Measurements from ENCODE around the gene AACS.
"Not testable (repeated sequence)": the region's sequence is repeated elsewhere in the genome, so short reads cannot be mapped to it uniquely, and the experiment has no call there.

Gene AACS

DNA sequence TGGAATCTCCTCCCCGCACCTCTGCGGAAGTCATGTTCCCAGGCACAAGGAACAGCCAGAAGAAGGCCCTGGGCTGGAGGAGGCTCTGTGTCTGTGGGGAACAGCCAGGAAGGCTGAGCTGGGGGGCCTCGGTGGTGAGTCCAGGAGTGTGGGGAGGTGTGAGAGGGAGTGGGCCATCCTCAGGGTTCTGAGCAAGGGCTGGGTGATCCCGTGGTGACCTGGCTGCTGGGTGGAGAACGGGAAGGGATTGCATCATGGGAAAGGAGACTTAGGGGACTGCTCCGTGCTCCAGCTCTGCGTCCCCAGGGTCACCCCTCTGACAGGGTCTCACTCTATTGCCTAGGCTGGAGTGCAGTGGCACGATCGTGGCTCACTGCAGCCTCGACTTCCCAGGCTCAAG lies 13.8 kb downstream of the AACS start:
- Histone ChIP-seq H3K27me3 (ENCODE audit: control insufficient read depth, insufficient read depth, low read length) (no peaks in the 10 kb centered on the region), H3K9me3 (replicated peaks; ENCODE audit: low read length) (no peaks in the 10 kb centered on the region), H3K4me1 (ENCODE audit: control insufficient read depth, insufficient read depth, low read length) (peaks cover 6% of the 10 kb centered on the region), H3K36me3 (ENCODE audit: insufficient read depth, low read length) (peaks cover 26% of the 10 kb centered on the region), H3K9ac (ENCODE audit: low read depth, low read length) (no peak overlapping the region), H3K4me3 (ENCODE audit: low read length) (no peak overlapping the region), H3K4me2 (ENCODE audit: low read length) (no peak overlapping the region)

DNA sequence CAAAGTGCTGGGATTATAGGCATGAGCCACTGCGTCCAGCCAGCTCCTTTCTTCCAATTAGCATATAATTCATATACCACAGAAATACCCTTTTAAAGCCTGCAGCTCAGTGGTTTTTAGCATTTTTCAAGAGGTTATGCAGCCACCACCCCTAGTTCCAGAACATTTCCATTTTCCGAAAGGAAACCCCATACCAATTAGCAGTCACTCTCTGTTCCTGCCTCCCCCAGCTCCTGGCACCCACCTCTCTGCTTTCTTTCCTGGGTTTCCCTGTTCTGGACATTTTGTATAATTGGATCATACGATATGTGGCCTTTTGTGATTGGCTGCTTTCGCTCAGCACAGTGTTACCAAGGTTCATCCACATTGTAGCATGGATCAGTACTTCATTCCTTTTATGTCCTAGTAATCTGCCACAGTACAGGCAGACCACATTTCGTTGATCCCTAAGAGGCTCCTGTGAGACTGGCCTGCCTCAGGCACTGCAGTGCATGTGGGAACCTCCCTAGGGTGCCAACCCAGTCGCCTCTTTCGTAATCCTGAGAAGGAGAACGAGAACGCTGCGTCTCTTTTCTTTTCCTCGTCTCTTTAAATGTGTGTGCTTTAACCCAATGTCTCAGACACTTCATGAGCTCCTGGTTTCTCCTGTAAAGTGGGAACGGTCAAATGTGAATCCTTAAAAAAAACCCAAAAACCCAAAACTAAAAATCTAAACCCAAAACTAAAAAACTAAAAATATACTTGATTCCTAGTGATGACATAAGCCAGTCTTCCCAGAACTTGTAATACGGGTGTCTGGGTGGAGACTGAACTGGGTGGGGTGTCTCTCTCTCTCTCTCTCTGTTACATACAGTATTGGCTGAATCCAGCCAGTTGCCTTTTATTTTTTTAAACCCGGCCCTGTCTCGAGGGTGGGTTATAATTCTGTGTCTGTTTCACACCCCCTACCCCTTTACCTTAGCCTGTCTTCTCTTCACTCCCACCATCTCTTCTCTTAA lies 14.7 kb downstream of the AACS start:
- no peaks in the 10 kb centered on the region for H3K27me3 ChIP-seq (ENCODE audit: control insufficient read depth, insufficient read depth, low read length)
- H3K9me3 ChIP-seq (replicated peaks; ENCODE audit: low read length) = no peaks in the 10 kb centered on the region
- H3K36me3 ChIP-seq (ENCODE audit: insufficient read depth, low read length) = peaks cover 34% of the 10 kb centered on the region
- H3K4me3 ChIP-seq (ENCODE audit: low read length) = no peak overlapping the region
- peaks cover 6% of the 10 kb centered on the region for H3K4me1 ChIP-seq (ENCODE audit: control insufficient read depth, insufficient read depth, low read length)
- no peak overlapping the region for H3K9ac ChIP-seq (ENCODE audit: low read depth, low read length)
- H3K4me2 ChIP-seq (ENCODE audit: low read length) = peak overlapping the region; percentile 24

DNA sequence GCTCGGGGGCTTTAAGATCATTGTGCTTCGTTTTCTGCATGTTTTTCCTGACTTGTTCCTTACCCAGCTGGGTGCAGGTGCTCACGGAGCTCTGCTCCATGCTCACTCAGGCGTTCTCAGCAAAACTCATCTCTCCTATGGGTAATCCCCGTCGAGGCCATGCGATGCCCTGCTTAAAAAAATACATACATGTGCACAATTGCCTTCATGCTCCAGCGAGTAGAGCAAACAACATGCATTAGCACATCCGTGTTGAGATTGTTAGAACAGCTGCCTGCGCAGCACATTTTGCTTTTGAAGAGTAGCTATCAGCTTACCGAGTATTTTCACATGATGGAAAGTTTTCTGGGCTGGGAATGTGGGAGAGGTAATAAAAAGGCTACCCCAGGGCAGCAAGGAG lies 16.2 kb downstream of the AACS start:
- Histone ChIP-seq H3K9me3 (replicated peaks; ENCODE audit: low read length) (no peaks in the 10 kb centered on the region), H3K4me1 (ENCODE audit: control insufficient read depth, insufficient read depth, low read length) (peaks cover 6% of the 10 kb centered on the region), H3K4me3 (ENCODE audit: low read length) (no peak overlapping the region), H3K9ac (ENCODE audit: low read depth, low read length) (no peak overlapping the region), H3K36me3 (ENCODE audit: insufficient read depth, low read length) (peaks cover 41% of the 10 kb centered on the region), H3K4me2 (ENCODE audit: low read length) (no peak overlapping the region), H3K27me3 (ENCODE audit: control insufficient read depth, insufficient read depth, low read length) (no peaks in the 10 kb centered on the region)

DNA sequence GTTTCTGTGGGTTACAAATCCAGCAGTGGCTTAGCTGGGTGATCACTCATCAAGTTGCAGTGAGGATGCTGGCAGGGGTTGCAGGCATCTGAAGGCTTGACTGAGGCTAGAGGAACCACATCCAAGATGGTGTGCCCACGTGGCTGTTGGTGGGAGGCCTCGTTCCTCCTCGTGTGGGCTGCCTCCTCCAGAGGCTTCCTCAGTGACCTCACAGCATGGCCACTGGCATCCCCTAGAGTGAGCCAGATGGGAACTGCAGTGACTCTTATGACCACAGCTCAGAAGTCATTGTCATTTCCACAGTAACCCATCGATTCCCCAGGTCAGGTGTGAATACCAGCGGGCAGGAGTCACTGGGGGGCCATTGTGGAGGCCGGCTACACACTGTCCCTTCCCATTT lies 17.8 kb downstream of the AACS start:
- Histone ChIP-seq H3K4me3 (ENCODE audit: low read length) (no peak overlapping the region), H3K9me3 (replicated peaks; ENCODE audit: low read length) (no peaks in the 10 kb centered on the region), H3K27me3 (ENCODE audit: control insufficient read depth, insufficient read depth, low read length) (no peaks in the 10 kb centered on the region), H3K36me3 (ENCODE audit: insufficient read depth, low read length) (peaks cover 43% of the 10 kb centered on the region), H3K9ac (ENCODE audit: low read depth, low read length) (no peak overlapping the region), H3K4me1 (ENCODE audit: control insufficient read depth, insufficient read depth, low read length) (peaks cover 6% of the 10 kb centered on the region), H3K4me2 (ENCODE audit: low read length) (no peak overlapping the region)

DNA sequence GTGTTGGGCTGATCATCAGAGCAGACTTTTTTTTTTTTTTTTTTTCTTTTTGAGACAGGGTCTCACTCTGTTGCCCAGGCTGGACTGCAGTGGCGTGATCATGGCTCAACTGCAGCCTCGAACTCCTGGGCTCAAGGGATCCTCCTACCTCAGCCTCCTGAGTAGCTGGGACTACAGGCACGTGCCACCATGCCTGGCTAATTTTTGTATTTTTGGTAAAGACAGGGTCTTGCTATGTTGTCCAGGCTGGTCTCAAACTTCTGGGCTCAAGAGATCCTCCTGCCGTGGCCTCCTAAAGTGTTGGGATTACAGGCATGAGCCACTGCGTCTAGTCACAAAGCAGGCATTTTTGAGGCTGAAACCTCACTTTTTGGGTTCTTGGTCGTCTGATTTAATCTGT lies 23.0 kb downstream of the AACS start:
- H3K4me3 ChIP-seq (ENCODE audit: low read length); H3K4me1 ChIP-seq (ENCODE audit: control insufficient read depth, insufficient read depth, low read length); H3K4me2 ChIP-seq (ENCODE audit: low read length); H3K9me3 ChIP-seq (replicated peaks; ENCODE audit: low read length); H3K27me3 ChIP-seq (ENCODE audit: control insufficient read depth, insufficient read depth, low read length); H3K9ac ChIP-seq (ENCODE audit: low read depth, low read length): not testable (repeated sequence)
- peaks cover 59% of the 10 kb centered on the region for H3K36me3 ChIP-seq (ENCODE audit: insufficient read depth, low read length)

DNA sequence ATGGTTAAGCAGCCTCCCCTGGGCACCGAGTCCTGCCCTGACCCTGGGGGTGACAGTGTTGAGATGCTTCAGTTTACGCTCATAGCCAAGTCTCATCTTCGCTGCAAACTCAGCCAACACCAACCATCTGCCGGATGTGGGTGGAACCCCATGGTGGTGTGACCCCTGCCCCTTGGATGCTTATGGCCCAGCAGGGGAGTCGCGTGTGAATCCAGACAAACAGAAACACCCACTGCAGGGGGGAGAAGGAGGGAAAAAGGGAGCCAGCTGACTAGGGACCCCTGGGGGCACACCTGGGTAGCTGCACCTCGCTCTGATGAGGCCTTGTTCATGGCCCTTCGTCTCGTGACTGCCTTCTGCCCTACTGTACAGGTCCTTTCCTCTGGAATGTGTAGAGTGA lies 23.8 kb downstream of the AACS start:
- peaks cover 14% of the 10 kb centered on the region for H3K4me1 ChIP-seq (ENCODE audit: control insufficient read depth, insufficient read depth, low read length)
- H3K36me3 ChIP-seq (ENCODE audit: insufficient read depth, low read length) = peaks cover 58% of the 10 kb centered on the region
- no peaks in the 10 kb centered on the region for H3K9me3 ChIP-seq (replicated peaks; ENCODE audit: low read length)
- no peaks in the 10 kb centered on the region for H3K27me3 ChIP-seq (ENCODE audit: control insufficient read depth, insufficient read depth, low read length)
- H3K4me2 ChIP-seq (ENCODE audit: low read length) = no peak overlapping the region
- H3K4me3 ChIP-seq (ENCODE audit: low read length) = no peak overlapping the region
- no peak overlapping the region for H3K9ac ChIP-seq (ENCODE audit: low read depth, low read length)

DNA sequence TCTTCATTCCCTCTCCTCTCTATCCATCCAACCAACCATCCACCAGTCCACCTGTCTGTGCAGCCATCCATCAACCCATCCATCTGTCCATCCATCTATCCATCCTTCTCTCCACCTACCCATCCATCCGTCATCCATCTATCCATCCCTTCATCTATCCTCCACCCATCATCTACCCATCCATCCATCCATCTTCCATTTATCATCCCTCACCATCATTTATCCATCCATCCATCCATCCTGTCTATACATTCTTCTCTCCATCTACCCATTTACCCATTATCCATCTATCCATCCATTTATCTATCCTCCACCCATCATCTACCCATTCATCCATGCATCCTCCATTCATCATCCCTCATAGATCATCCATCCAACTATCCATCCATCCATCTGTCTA lies 24.4 kb downstream of the AACS start:
- Histone ChIP-seq H3K4me2 (ENCODE audit: low read length) (no peak overlapping the region), H3K36me3 (ENCODE audit: insufficient read depth, low read length) (peaks cover 56% of the 10 kb centered on the region), H3K9me3 (replicated peaks; ENCODE audit: low read length) (no peaks in the 10 kb centered on the region), H3K4me3 (ENCODE audit: low read length) (no peak overlapping the region), H3K9ac (ENCODE audit: low read depth, low read length) (no peak overlapping the region), H3K4me1 (ENCODE audit: control insufficient read depth, insufficient read depth, low read length) (peaks cover 14% of the 10 kb centered on the region), H3K27me3 (ENCODE audit: control insufficient read depth, insufficient read depth, low read length) (no peaks in the 10 kb centered on the region)

DNA sequence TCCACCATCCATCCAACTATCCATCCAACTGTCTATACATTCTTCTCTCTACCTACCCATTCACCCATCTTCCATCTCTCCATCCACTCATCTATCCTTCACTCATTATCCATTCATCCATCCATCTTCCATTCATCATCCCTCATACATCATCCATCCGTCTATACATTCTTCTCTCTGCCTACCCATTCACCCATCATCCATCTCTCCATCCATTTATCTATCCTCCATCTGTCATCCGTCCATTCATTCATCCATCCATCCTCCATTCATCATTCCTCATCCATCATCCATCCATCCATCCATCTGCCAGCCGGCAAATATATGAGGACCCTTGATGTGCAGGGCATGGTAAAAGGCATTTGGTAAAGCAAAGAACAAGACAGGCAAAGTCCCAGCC lies 25.2 kb downstream of the AACS start:
- Histone ChIP-seq H3K4me3 (ENCODE audit: low read length) (no peak overlapping the region), H3K27me3 (ENCODE audit: control insufficient read depth, insufficient read depth, low read length) (no peaks in the 10 kb centered on the region), H3K4me2 (ENCODE audit: low read length) (no peak overlapping the region), H3K9ac (ENCODE audit: low read depth, low read length) (no peak overlapping the region), H3K36me3 (ENCODE audit: insufficient read depth, low read length) (peaks cover 56% of the 10 kb centered on the region), H3K4me1 (ENCODE audit: control insufficient read depth, insufficient read depth, low read length) (peaks cover 14% of the 10 kb centered on the region), H3K9me3 (replicated peaks; ENCODE audit: low read length) (no peaks in the 10 kb centered on the region)

DNA sequence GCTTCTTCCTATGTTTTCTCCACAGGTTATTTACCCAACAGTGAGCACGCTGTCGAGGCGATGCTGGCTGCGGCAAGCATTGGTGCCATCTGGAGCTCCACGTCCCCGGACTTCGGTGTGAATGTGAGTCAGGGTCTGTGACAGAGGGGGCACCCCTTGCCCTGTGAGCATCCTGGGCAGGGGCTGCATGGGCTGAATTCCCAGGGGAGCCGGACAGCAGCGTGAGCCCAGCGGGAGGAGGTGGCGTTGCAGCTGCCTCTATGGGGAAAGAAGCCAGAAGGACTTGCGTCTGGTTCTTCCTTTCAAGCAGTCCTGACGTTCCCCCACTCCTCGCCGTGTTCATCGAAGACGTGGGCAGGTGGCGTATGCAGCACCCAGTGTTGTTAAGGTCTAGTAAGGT lies 26.2 kb downstream of the AACS start:
- peaks cover 48% of the 10 kb centered on the region for H3K36me3 ChIP-seq (ENCODE audit: insufficient read depth, low read length)
- H3K27me3 ChIP-seq (ENCODE audit: control insufficient read depth, insufficient read depth, low read length) = no peaks in the 10 kb centered on the region
- no peak overlapping the region for H3K4me2 ChIP-seq (ENCODE audit: low read length)
- H3K4me3 ChIP-seq (ENCODE audit: low read length) = no peak overlapping the region
- no peak overlapping the region for H3K9ac ChIP-seq (ENCODE audit: low read depth, low read length)
- H3K4me1 ChIP-seq (ENCODE audit: control insufficient read depth, insufficient read depth, low read length) = peaks cover 14% of the 10 kb centered on the region
- no peaks in the 10 kb centered on the region for H3K9me3 ChIP-seq (replicated peaks; ENCODE audit: low read length)

DNA sequence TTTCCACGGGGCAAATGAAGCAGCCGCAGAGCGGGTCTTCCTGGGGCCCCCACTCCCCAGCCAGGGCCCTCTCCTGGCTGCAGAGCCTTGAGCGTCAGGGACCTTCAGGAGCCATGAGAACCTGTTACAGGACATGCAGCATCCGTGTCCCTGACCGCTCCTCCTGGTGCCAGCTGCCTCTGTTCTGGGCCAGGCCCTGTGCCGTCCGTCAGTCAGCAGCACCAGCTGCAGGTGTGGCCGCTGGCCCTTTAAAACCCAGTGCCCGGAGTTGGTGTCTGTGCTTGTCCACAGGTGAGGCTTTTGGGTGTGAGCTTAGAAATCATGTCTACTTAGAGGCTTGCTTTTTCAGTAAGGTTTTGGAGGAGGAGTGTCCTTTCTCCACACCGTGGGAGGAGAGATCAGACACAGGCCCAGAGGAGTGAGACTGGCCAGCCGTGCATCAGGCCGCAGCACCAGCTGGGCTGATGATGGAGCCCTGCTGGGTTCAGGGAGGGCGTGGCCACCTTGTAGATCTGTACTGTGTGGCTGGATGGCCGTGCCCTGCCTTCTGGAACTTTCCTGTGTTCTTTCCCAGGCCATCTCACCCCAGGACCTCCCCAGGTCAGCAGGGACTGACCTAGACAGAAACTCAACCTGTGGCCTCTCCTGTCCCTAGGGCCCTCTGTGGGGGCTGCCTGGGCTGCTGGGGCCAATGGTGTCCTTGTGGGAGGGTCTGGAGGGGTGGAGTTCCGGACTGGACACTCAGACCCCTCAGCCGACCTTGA lies 27.1 kb downstream of the AACS start:
- peaks cover 45% of the 10 kb centered on the region for H3K36me3 ChIP-seq (ENCODE audit: insufficient read depth, low read length)
- no peak overlapping the region for H3K9ac ChIP-seq (ENCODE audit: low read depth, low read length)
- peak overlapping the region; percentile 12 for H3K4me2 ChIP-seq (ENCODE audit: low read length)
- H3K27me3 ChIP-seq (ENCODE audit: control insufficient read depth, insufficient read depth, low read length) = no peaks in the 10 kb centered on the region
- H3K9me3 ChIP-seq (replicated peaks; ENCODE audit: low read length) = no peaks in the 10 kb centered on the region
- H3K4me1 ChIP-seq (ENCODE audit: control insufficient read depth, insufficient read depth, low read length) = peaks cover 14% of the 10 kb centered on the region
- no peak overlapping the region for H3K4me3 ChIP-seq (ENCODE audit: low read length)

DNA sequence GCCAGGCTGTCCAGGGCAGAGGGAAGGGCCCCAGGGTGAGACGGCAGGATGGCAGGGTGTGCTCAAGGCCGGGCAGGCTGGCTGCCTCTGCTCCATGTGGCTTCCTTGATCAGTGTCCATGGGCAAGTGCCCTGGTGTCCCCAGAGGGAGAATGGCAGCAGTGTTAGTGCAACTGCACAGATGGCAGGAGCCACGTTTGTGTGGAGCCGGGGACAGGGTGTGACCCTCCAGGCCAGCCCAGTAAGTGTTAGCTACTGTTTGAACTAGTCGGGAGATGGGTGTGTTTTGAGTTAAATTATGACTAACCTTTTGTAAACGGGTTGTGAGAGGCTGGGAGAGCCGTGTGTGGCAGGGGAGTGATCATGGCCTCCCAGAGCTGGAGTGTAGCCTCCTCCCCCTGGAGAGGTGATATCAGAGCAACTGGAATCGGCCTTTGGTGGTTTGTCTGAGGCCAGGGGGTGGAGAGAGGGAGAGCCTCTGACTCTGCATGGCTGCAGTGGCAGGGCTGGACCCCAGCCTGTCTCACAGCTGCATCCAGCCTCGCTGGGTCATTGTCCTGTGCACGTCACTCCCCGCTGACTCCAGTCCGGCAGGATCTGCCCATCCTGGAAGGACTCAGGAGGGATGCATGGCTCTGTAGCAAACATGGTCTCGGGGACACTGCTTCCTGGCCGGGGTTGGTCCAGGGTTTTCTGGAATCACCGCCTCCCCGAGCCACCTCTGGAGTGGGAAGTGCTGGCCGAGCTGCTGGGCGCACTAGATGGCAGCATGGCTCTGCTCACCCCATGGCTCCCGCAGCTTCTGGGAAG lies 27.8 kb downstream of the AACS start:
- Histone ChIP-seq H3K4me1 (ENCODE audit: control insufficient read depth, insufficient read depth, low read length) (peaks cover 14% of the 10 kb centered on the region), H3K9me3 (replicated peaks; ENCODE audit: low read length) (no peaks in the 10 kb centered on the region), H3K4me3 (ENCODE audit: low read length) (no peak overlapping the region), H3K27me3 (ENCODE audit: control insufficient read depth, insufficient read depth, low read length) (no peaks in the 10 kb centered on the region), H3K4me2 (ENCODE audit: low read length) (peak overlapping the region; percentile 12), H3K9ac (ENCODE audit: low read depth, low read length) (no peak overlapping the region), H3K36me3 (ENCODE audit: insufficient read depth, low read length) (peaks cover 39% of the 10 kb centered on the region)
